Large intestine (tissue), 3 donors: Measurements from ENCODE around the gene FOXM1. TPM values are rescaled to one million over a fixed set of nuclear protein-coding genes. Genes with fewer than 3 reads are reported as not detected.

Source experiments
- DNase-seq, 2 donors: peaks; one replicate each; pipeline versions ENCODE4 v3.0.0 to v3.0.0-alpha.2; 2013
- H3K27ac ChIP-seq: one replicate; pipeline ENCODE4 v1.5.1; 2013; ENCODE audit warnings: low read length
- H3K27me3 ChIP-seq: 2 replicates; pipeline ENCODE4 v1.6.1; 2013; ENCODE audit warnings: low read length; ENCODE audit not compliant: control insufficient read depth, insufficient read depth
- H3K36me3 ChIP-seq: 2 replicates; pipeline ENCODE4 v1.6.1; 2013; ENCODE audit warnings: low read length; ENCODE audit not compliant: control insufficient read depth, insufficient read depth
- H3K4me1 ChIP-seq: one replicate; pipeline ENCODE4 v1.6.1; 2013; ENCODE audit warnings: low read length; ENCODE audit not compliant: control insufficient read depth, insufficient read depth
- H3K4me3 ChIP-seq: one replicate; pipeline ENCODE4 v1.5.1; 2013; ENCODE audit warnings: low read length
- H3K9me3 ChIP-seq: one replicate; pipeline ENCODE4 v1.6.1; 2013; ENCODE audit warnings: mild to moderate bottlenecking, low read depth, low read length, moderate library complexity; ENCODE audit not compliant: control insufficient read depth
- WGBS: methylation state at CpG from one replicate; pipeline ENCODE4 v1.1.5; 2013; ENCODE audit warnings: low lambda C conversion rate; ENCODE audit not compliant: insufficient coverage; 5-methylcytosine and 5-hydroxymethylcytosine counted together
- polyA plus RNA-seq: library from polyadenylated mRNA; unstranded; fragments of 120-200 nt; gene quantifications from one replicate; pipeline ENCODE4 v1.2.1, GENCODE V29; 2013

Gene FOXM1
- polyA plus RNA-seq, 1 donor: 18.2 TPM

DNA sequence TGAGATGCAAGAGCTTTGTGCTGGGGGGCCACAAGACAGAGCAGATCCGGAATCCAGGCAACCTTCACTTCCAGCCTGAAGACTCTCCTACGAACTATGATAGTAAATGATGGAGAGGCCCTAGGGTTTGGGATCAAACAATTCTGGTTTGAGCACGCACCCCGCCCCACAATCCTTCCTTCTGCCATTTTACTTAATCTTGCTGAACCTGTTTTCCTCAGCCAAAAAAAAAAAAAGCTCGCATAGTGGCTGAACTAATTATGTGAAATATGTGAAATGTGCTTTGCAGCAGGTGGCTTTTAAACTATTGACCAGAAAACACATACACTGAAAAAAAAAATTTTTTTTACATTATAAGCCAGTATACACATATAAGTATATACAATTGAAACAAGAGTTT lies 65.2 kb downstream of the FOXM1 start:
- Histone ChIP-seq H3K9me3 (no peaks in the 10 kb centered on the region), H3K27me3 (no peaks in the 10 kb centered on the region), H3K27ac (peak overlapping the region; percentile 35), H3K36me3 (peaks cover 7% of the 10 kb centered on the region), H3K4me1 (no peaks in the 10 kb centered on the region), H3K4me3 (peak overlapping the region; percentile 59)
- WGBS: no CpG with 5 or more reads among the region's 5 CpGs
- peak in 1 of 2 donors; percentile 28 for DNase-seq

Other genes with a start within 250 kb of the FOXM1 start
- 60.3 TPM for gene FKBP4, start 82.2 kb downstream of the FOXM1 start, polyA plus RNA-seq
- 42.7 TPM for gene ITFG2, start 64.5 kb downstream of the FOXM1 start, polyA plus RNA-seq
- gene NRIP2, start 42.1 kb downstream of the FOXM1 start, polyA plus RNA-seq: 4.2 TPM
- gene TEX52, start 20.1 kb downstream of the FOXM1 start, polyA plus RNA-seq: 2.8 TPM
- gene RHNO1, start within 50 bp of the FOXM1 start, polyA plus RNA-seq: 24.0 TPM
- gene TULP3, start 13.7 kb upstream of the FOXM1 start, polyA plus RNA-seq: 12.3 TPM
- gene TEAD4, start 82.2 kb upstream of the FOXM1 start, polyA plus RNA-seq: 5.5 TPM
- 24.9 TPM for gene TSPAN9, start 200.2 kb upstream of the FOXM1 start, polyA plus RNA-seq